MCF 10A (cell line): ENCODE data around the gene PLEK2. TPM values are rescaled to one million over a fixed set of nuclear protein-coding genes. Genes with fewer than 3 reads are reported as not detected.

Experiments
- BruUV-seq: library from RNA; stranded (reverse); fragments of 400-500 nt; replicated peaks from 2 replicates; lab custom pipeline; 2021; lab: Mats Ljungman, UMichigan
- CTCF ChIA-PET: fragments of 300-600 bp; sonication (Branson Sonifier 250); formaldehyde crosslinking; extraction: SDS; loops from one replicate; lab custom pipeline; 2021; ENCODE audit warnings: antibody characterized with exemption, inconsistent platforms; lab: Yijun Ruan, JAX
- POLR2A ChIA-PET: fragments of 300-600, 350-650 bp; sonication (Branson Sonifier 250); formaldehyde crosslinking; extraction: SDS; loops from one replicate; lab custom pipeline; 2020; ENCODE audit warnings: antibody characterized with exemption, inconsistent platforms; lab: Yijun Ruan, JAX
- DNase-seq: peaks from one replicate; pipeline ENCODE4 v3.0.0-alpha.2; 2018; ENCODE audit not compliant: unreplicated experiment
- H3K27ac Mint-ChIP-seq: one replicate; pipeline ENCODE4 v1.8.0; 2022; ENCODE audit warnings: mild to moderate bottlenecking, low read depth, mixed read lengths; ENCODE audit not compliant: unreplicated experiment
- H3K27me3 Mint-ChIP-seq: one replicate; pipeline ENCODE4 v1.8.0; 2022; ENCODE audit warnings: mixed read lengths; ENCODE audit not compliant: insufficient read depth, unreplicated experiment
- H3K36me3 Mint-ChIP-seq: one replicate; pipeline ENCODE4 v1.8.0; 2022; ENCODE audit warnings: mild to moderate bottlenecking, moderate library complexity, mixed read lengths; ENCODE audit not compliant: insufficient read depth, unreplicated experiment
- H3K4me1 Mint-ChIP-seq: one replicate; pipeline ENCODE4 v1.8.0; 2022; ENCODE audit warnings: mixed read lengths; ENCODE audit not compliant: insufficient read depth, unreplicated experiment
- H3K4me3 Mint-ChIP-seq: one replicate; pipeline ENCODE4 v1.8.0; 2022; ENCODE audit warnings: mild to moderate bottlenecking, moderate library complexity, mixed read lengths; ENCODE audit not compliant: unreplicated experiment
- H3K9me3 Mint-ChIP-seq: one replicate; pipeline ENCODE4 v1.8.0; 2022; ENCODE audit warnings: mixed read lengths; ENCODE audit not compliant: unreplicated experiment
- CTCF ChIP-seq: fragments of 200-600 bp; IDR thresholded peaks from one replicate; pipeline ENCODE4 v1.8.0; 2022; ENCODE audit warnings: antibody characterized with exemption, mild to moderate bottlenecking; ENCODE audit not compliant: unreplicated experiment
- intact Hi-C: fragments of 100-400 bp; cut with micrococcal nuclease; formaldehyde crosslinking; loops from 2 replicates; pipeline ENCODE4 v1.14.1; 2022
- total RNA-seq: library from RNA; stranded (reverse); gene quantifications from 2 replicates; pipeline ENCODE4 v1.2.3, GENCODE V29; 2022

PLEK2 gene
- total RNA-seq, 1 experiment from 2014 or later, result 39.9 TPM

GRCh38 chr14:67405771-67406170 lies 6.2 kb downstream of the PLEK2 start:
- Mint-ChIP-seq H3K4me1 (peaks cover 14% of the 10 kb centered on the region), H3K27ac (no peak overlapping the region), H3K36me3 (no peaks in the 10 kb centered on the region), H3K9me3 (no peaks in the 10 kb centered on the region), H3K4me3 (no peak overlapping the region), H3K27me3 (no peaks in the 10 kb centered on the region)
- intact Hi-C loops, result no loop called here
- BruUV-seq, result no TSS peak
- ChIA-PET CTCF (interaction anchor here (0.7 to 1.7 kb wide), 5 partner anchors 21 to 215 kb away, joined by 3 to 7 read pairs (median 5); partner anchors contain the start of genes ATP6V1D and EIF2S1), POLR2A (interaction anchor here (0.6 to 0.7 kb wide), 2 partner anchors 170 to 277 kb away, joined by 3 read pairs; no protein-coding TSS in a partner anchor)
- DNase-seq, result no peak
- no peak for TF ChIP-seq CTCF

GRCh38 chr14:67400434-67400833 lies 11.5 kb downstream of the PLEK2 start:
- H3K4me1 Mint-ChIP-seq, result no peaks in the 10 kb centered on the region

DNA sequence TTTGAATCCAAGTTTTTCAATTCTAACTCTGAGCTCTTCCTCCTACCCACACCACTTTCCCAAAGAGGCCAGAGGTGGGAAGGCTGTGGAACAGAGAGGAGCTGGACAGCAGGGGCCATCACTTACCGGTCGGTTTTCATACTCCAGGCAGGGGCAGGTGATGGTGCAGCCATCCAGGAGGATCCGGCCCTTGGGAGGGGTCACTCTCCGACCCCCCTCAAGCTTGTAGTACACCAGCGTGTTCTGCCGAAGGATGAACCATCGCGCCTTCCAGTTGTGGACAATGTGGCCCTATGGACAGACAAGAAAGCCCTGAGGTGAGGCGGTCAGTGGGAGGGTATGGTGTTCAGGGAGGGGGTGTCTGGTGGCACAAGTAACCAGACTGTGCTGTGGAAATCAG lies 14.4 kb downstream of the PLEK2 start:
- CTCF ChIA-PET, result interaction anchor here (1.1 kb wide), 1 partner anchor 307 kb away, joined by 3 read pairs; no protein-coding TSS in a partner anchor
- no peaks in the 10 kb centered on the region for H3K4me1 Mint-ChIP-seq
- no TSS peak for BruUV-seq

More at GRCh38 chr14:67400434-67400833, 11.5 kb downstream of the PLEK2 start:
- BruUV-seq, result no TSS peak
- TF ChIP-seq CTCF, result no peak
- Mint-ChIP-seq H3K36me3 (no peaks in the 10 kb centered on the region), H3K27ac (no peak overlapping the region), H3K4me3 (no peak overlapping the region), H3K9me3 (no peaks in the 10 kb centered on the region), H3K27me3 (no peaks in the 10 kb centered on the region)
- ChIA-PET POLR2A (interaction anchor here (0.5 kb wide), 1 partner anchor 270 kb away, joined by 3 read pairs; no protein-coding TSS in a partner anchor), CTCF (interaction anchor here (0.7 to 1.3 kb wide), 5 partner anchors 11 to 176 kb away, joined by 3 to 5 read pairs (median 3); partner anchors contain the start of gene PLEK2)
- intact Hi-C loops, result no loop called here
- DNase-seq, result no peak

More for the DNA sequence above, 14.4 kb downstream of the PLEK2 start:
- no peak for TF ChIP-seq CTCF
- intact Hi-C loops, result no loop called here
- no peak for DNase-seq
- Mint-ChIP-seq H3K27ac (no peak overlapping the region), H3K27me3 (no peaks in the 10 kb centered on the region), H3K4me3 (no peak overlapping the region), H3K9me3 (no peaks in the 10 kb centered on the region), H3K36me3 (no peaks in the 10 kb centered on the region)
- POLR2A ChIA-PET, result interaction anchor here (0.6 kb wide), 1 partner anchor 12 kb away, joined by 3 read pairs; no protein-coding TSS in a partner anchor
